GM12878 (cell line): ENCODE data around the gene MAML2. TPM values are rescaled to one million over a fixed set of nuclear protein-coding genes. Genes with fewer than 3 reads are reported as not detected.
A peak's percentile ranks its signal among the peaks of the same experiment; 100 is the strongest.

Experiments used
- ATF7 ChIP-seq: fragments of 450-650 bp; IDR thresholded peaks from 2 replicates; pipeline ENCODE4 v1.6.1; 2016; ENCODE audit warnings: low read depth, mild to moderate bottlenecking
- BMI1 ChIP-seq: fragments of 450-650 bp; IDR thresholded peaks from 2 replicates; pipeline ENCODE4 v1.6.1; 2016; ENCODE audit warnings: mild to moderate bottlenecking, moderate library complexity, borderline replicate concordance
- CREB1 ChIP-seq: IDR thresholded peaks from 2 replicates; pipeline ENCODE4 v1.6.1; 2012; ENCODE audit warnings: low read depth, mild to moderate bottlenecking, inconsistent platforms
- DPF2 ChIP-seq: fragments of 450-650 bp; IDR thresholded peaks from 2 replicates; pipeline ENCODE4 v1.6.1; 2017; ENCODE audit warnings: mild to moderate bottlenecking
- HDAC6 ChIP-seq: fragments of 200-600 bp; sonication (generic); IDR thresholded peaks from one replicate; pipeline ENCODE4 v1.8.0; 2017; ENCODE audit warnings: antibody characterized with exemption; ENCODE audit not compliant: unreplicated experiment
- IKZF2 ChIP-seq, 2 experiments: fragments of 450-650 bp; IDR thresholded peaks; 2 replicates each; pipeline ENCODE4 v1.6.1; 2017; ENCODE audit warnings: mild to moderate bottlenecking in 2 of 2, moderate library complexity in 2 of 2
- JUNB ChIP-seq: IDR thresholded peaks from 2 replicates; pipeline ENCODE4 v1.6.1; 2016; ENCODE audit warnings: antibody characterized with exemption, mild to moderate bottlenecking
- NBN ChIP-seq: fragments of 450-650 bp; IDR thresholded peaks from 2 replicates; pipeline ENCODE4 v1.6.1; 2016
- NR2F1 ChIP-seq: fragments of 450-650 bp; conservative IDR thresholded peaks from 2 replicates; pipeline ENCODE4 v1.6.1; 2017; ENCODE audit warnings: mild to moderate bottlenecking
- RCOR1 ChIP-seq: conservative IDR thresholded peaks from 2 replicates; pipeline ENCODE4 v1.6.1; 2012; ENCODE audit warnings: low read depth, low read length, improper control_type of control experiment
- SPI1 ChIP-seq: IDR thresholded peaks from 2 replicates; pipeline ENCODE4 v1.6.1; 2011; ENCODE audit warnings: low read depth, mild to moderate bottlenecking, low read length, moderate library complexity, borderline replicate concordance; ENCODE audit not compliant: insufficient read depth
- SRF ChIP-seq, 2 experiments: IDR thresholded peaks; 2 replicates each; pipeline ENCODE4 v1.6.1; 2011; ENCODE audit warnings: low read depth in 2 of 2, low read length in 2 of 2, mild to moderate bottlenecking in 1 of 2, moderate library complexity in 1 of 2
- TCF7 ChIP-seq: IDR thresholded peaks from 2 replicates; pipeline ENCODE4 v1.6.1; 2014; ENCODE audit warnings: antibody characterized with exemption, borderline replicate concordance
- ZNF217 ChIP-seq: fragments of 450-650 bp; IDR thresholded peaks from 2 replicates; pipeline ENCODE4 v1.6.1; 2017; ENCODE audit warnings: antibody characterized with exemption, mild to moderate bottlenecking
- polyA plus RNA-seq, 11 experiments: library from polyadenylated mRNA; depleted of rRNA in 4 of 11; unstranded in 6 of 11; stranded (reverse) in 5 of 11; fragments of >200 nt; fragmentation: Nextera tagmentation in 4 of 11; fragmentation: Illumina TruSeq in 1 of 11; extraction: Ambion mirVana in 4 of 11; extraction: Trizol in 1 of 11; gene quantifications; 1 replicate in 1 of 11; 2 replicates in 10 of 11; pipeline versions ENCODE4 v1.2.1 to v1.2.3, GENCODE V29; 2011 to 2016; ENCODE audit warnings: inconsistent platforms in 2 of 11, missing spikeins in 2 of 11, low read depth in 1 of 11
- total RNA-seq, 4 experiments: library from RNA; depleted of rRNA in 3 of 4; stranded (reverse); fragments of >200 nt in 3 of 4; fragmentation: Illumina TruSeq in 1 of 4; extraction: Trizol in 1 of 4; gene quantifications; 2 replicates each; pipeline versions ENCODE4 v1.2.1 to v1.2.3, GENCODE V29; 2013 to 2021
- TF ChIP-seq, protein P1 (sequence below): fragments of 450-650 bp; IDR thresholded peaks from 2 replicates; pipeline ENCODE4 v1.6.1; 2017; ENCODE audit warnings: mild to moderate bottlenecking, low read depth, inconsistent platforms; ENCODE audit not compliant: poor library complexity, severe bottlenecking
- TF ChIP-seq, protein P2 (sequence below): IDR thresholded peaks from 2 replicates; pipeline ENCODE4 v1.6.1; 2012; ENCODE audit warnings: mild to moderate bottlenecking, low read depth, low read length
- TF ChIP-seq, protein P3 (sequence below): fragments of 450-650 bp; IDR thresholded peaks from 2 replicates; pipeline ENCODE4 v1.6.1; 2017; ENCODE audit warnings: mild to moderate bottlenecking, moderate library complexity

MAML2 gene
- total and polyA plus RNA-seq, 10 of the 15 experiments (the other 5 are each of a cell fraction or from before 2014, with no cell fraction given) = 2.5 to 15.1 (median 12.0) TPM

DNA sequence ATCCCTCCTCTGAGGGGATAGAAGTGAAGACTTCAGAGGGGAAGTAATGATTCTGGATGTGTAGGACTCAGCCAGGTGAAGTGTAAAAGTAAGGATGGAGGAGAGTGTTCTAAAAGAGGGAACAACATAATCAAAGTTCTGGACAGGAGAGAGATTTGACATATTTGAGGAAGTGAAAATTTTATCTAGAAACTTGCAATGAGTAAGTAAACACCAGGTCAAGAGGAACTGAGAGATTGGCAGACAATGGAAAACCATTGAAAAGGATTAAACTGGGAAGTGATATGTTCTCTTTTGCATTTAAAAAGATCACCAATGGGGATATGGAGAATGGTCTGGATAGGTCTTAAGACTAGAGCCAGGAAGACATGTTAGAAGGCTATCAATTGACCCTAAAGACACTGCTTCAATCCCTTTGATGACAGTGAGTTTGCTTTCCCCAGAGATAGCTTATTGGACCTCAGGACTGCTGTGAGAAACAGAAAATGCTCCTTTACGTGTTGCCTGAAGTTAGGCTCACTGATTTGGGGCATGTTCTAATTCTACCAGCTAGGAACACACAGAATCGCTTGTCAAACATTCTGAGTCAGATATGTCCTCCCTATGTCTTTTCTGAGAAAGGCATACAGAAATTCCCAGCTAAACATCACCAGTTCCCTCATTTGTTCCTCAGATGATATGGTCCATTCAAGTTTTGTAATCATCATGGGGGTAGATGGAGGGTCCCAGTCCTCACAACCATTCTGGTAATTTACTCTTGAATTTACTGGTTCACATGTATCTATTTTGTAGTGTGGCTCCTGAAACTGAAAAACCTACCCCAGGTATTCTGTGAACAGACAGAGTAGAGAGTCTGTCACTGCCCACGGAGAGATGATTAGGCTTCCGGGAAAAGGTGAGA is 144.9 kb downstream of the MAML2 start (continued):
- TF ChIP-seq, protein P1, sequence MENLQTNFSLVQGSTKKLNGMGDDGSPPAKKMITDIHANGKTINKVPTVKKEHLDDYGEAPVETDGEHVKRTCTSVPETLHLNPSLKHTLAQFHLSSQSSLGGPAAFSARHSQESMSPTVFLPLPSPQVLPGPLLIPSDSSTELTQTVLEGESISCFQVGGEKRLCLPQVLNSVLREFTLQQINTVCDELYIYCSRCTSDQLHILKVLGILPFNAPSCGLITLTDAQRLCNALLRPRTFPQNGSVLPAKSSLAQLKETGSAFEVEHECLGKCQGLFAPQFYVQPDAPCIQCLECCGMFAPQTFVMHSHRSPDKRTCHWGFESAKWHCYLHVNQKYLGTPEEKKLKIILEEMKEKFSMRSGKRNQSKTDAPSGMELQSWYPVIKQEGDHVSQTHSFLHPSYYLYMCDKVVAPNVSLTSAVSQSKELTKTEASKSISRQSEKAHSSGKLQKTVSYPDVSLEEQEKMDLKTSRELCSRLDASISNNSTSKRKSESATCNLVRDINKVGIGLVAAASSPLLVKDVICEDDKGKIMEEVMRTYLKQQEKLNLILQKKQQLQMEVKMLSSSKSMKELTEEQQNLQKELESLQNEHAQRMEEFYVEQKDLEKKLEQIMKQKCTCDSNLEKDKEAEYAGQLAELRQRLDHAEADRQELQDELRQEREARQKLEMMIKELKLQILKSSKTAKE = peak; percentile 16
- no peak for TF ChIP-seq HDAC6
- TF ChIP-seq IKZF2 (IDR thresholded peaks at IDR 0.05) = peak; percentile 100
- TF ChIP-seq NR2F1 = peak; percentile 90
- peak; percentile 96 for TF ChIP-seq SPI1
- TF ChIP-seq, protein P2, sequence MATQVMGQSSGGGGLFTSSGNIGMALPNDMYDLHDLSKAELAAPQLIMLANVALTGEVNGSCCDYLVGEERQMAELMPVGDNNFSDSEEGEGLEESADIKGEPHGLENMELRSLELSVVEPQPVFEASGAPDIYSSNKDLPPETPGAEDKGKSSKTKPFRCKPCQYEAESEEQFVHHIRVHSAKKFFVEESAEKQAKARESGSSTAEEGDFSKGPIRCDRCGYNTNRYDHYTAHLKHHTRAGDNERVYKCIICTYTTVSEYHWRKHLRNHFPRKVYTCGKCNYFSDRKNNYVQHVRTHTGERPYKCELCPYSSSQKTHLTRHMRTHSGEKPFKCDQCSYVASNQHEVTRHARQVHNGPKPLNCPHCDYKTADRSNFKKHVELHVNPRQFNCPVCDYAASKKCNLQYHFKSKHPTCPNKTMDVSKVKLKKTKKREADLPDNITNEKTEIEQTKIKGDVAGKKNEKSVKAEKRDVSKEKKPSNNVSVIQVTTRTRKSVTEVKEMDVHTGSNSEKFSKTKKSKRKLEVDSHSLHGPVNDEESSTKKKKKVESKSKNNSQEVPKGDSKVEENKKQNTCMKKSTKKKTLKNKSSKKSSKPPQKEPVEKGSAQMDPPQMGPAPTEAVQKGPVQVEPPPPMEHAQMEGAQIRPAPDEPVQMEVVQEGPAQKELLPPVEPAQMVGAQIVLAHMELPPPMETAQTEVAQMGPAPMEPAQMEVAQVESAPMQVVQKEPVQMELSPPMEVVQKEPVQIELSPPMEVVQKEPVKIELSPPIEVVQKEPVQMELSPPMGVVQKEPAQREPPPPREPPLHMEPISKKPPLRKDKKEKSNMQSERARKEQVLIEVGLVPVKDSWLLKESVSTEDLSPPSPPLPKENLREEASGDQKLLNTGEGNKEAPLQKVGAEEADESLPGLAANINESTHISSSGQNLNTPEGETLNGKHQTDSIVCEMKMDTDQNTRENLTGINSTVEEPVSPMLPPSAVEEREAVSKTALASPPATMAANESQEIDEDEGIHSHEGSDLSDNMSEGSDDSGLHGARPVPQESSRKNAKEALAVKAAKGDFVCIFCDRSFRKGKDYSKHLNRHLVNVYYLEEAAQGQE = no peak
- TF ChIP-seq, protein P3, sequence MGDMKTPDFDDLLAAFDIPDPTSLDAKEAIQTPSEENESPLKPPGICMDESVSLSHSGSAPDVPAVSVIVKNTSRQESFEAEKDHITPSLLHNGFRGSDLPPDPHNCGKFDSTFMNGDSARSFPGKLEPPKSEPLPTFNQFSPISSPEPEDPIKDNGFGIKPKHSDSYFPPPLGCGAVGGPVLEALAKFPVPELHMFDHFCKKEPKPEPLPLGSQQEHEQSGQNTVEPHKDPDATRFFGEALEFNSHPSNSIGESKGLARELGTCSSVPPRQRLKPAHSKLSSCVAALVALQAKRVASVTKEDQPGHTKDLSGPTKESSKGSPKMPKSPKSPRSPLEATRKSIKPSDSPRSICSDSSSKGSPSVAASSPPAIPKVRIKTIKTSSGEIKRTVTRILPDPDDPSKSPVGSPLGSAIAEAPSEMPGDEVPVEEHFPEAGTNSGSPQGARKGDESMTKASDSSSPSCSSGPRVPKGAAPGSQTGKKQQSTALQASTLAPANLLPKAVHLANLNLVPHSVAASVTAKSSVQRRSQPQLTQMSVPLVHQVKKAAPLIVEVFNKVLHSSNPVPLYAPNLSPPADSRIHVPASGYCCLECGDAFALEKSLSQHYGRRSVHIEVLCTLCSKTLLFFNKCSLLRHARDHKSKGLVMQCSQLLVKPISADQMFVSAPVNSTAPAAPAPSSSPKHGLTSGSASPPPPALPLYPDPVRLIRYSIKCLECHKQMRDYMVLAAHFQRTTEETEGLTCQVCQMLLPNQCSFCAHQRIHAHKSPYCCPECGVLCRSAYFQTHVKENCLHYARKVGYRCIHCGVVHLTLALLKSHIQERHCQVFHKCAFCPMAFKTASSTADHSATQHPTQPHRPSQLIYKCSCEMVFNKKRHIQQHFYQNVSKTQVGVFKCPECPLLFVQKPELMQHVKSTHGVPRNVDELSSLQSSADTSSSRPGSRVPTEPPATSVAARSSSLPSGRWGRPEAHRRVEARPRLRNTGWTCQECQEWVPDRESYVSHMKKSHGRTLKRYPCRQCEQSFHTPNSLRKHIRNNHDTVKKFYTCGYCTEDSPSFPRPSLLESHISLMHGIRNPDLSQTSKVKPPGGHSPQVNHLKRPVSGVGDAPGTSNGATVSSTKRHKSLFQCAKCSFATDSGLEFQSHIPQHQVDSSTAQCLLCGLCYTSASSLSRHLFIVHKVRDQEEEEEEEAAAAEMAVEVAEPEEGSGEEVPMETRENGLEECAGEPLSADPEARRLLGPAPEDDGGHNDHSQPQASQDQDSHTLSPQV = no peak
- peak; percentile 36; the same call in 1 of the 2 replicates for TF ChIP-seq ATF7
- TF ChIP-seq BMI1 = peak; percentile 80
- 0 out of 2 replicates have a peak, but pooled peaks have one; percentile 51 for TF ChIP-seq RCOR1
- TF ChIP-seq NBN = 0 out of 2 replicates have a peak, but pooled peaks have one; percentile 52
- TF ChIP-seq DPF2 = peak; percentile 98
- TF ChIP-seq ZNF217 = peak; percentile 92
- TF ChIP-seq SRF (IDR thresholded peaks at IDR 0.05; ENCODE audit: low read depth in 2 of 2, low read length in 2 of 2) = 0 out of 4 replicates have a peak, but pooled peaks of 1 of the 2 experiments have one; percentile 24
- TF ChIP-seq TCF7 = peak; percentile 55; the same call in 1 of the 2 replicates
- TF ChIP-seq JUNB = peak; percentile 73
- no peak for TF ChIP-seq CREB1
